Trophoblast cell (in vitro differentiated cells and primary cell): ENCODE results near the gene HS6ST3.
"Not testable (repeated sequence)": the region's sequence is repeated elsewhere in the genome, so short reads cannot be mapped to it uniquely, and the experiment has no call there.

ENCODE experiments used
- DNase-seq, 2 donors: peaks; one replicate each; pipeline ENCODE4 v3.0.0-alpha.2; 2016
- H2AFZ ChIP-seq: 2 replicates; pipeline ENCODE4 v1.6.1; 2013; ENCODE audit warnings: low read length, moderate library complexity, mild to moderate bottlenecking; ENCODE audit not compliant: insufficient read depth, poor library complexity
- H2AK5ac ChIP-seq: 2 replicates; pipeline ENCODE4 v1.6.1; 2013; ENCODE audit warnings: mild to moderate bottlenecking, low read length
- H2BK120ac ChIP-seq: 2 replicates; pipeline ENCODE4 v1.6.1; 2013; ENCODE audit warnings: low read length, mild to moderate bottlenecking, moderate library complexity; ENCODE audit not compliant: insufficient read depth, poor library complexity
- H2BK12ac ChIP-seq: 2 replicates; pipeline ENCODE4 v1.6.1; 2013; ENCODE audit warnings: mild to moderate bottlenecking, low read length, moderate library complexity
- H2BK5ac ChIP-seq: 2 replicates; pipeline ENCODE4 v1.6.1; 2013; ENCODE audit warnings: low read length, low read depth, moderate library complexity, mild to moderate bottlenecking; ENCODE audit not compliant: poor library complexity
- H3K14ac ChIP-seq: 2 replicates; pipeline ENCODE4 v1.6.1; 2013; ENCODE audit warnings: mild to moderate bottlenecking, low read length
- H3K18ac ChIP-seq: 2 replicates; pipeline ENCODE4 v1.6.1; 2013; ENCODE audit warnings: mild to moderate bottlenecking, low read length
- H3K23ac ChIP-seq: 2 replicates; pipeline ENCODE4 v1.6.1; 2013; ENCODE audit warnings: low read length
- H3K27ac ChIP-seq: 2 replicates; pipeline ENCODE4 v1.5.1; 2013; ENCODE audit warnings: low read depth, mild to moderate bottlenecking, inconsistent platforms, low read length, moderate library complexity
- H3K27me3 ChIP-seq: 2 replicates; pipeline ENCODE4 v1.6.1; 2013; ENCODE audit warnings: inconsistent platforms, mild to moderate bottlenecking, low read length, moderate library complexity; ENCODE audit not compliant: insufficient read depth
- H3K36me3 ChIP-seq, 2 experiments: 1 replicate in 1 of 2; 2 replicates in 1 of 2; pipeline ENCODE4 v1.6.1; 2013; ENCODE audit warnings: low read length in 2 of 2, mild to moderate bottlenecking in 2 of 2, moderate library complexity in 1 of 2; ENCODE audit not compliant: insufficient read depth in 2 of 2, control insufficient read depth in 1 of 2
- H3K4ac ChIP-seq: 2 replicates; pipeline ENCODE4 v1.6.1; 2013; ENCODE audit warnings: low read depth, mild to moderate bottlenecking, low read length, moderate library complexity
- H3K4me1 ChIP-seq, 2 experiments: 1 replicate in 1 of 2; 2 replicates in 1 of 2; pipeline ENCODE4 v1.6.1; 2013; ENCODE audit warnings: low read length in 2 of 2, mild to moderate bottlenecking in 2 of 2, moderate library complexity in 1 of 2; ENCODE audit not compliant: insufficient read depth in 2 of 2, control insufficient read depth in 1 of 2
- H3K4me2 ChIP-seq: 2 replicates; pipeline ENCODE4 v1.6.1; 2013; ENCODE audit warnings: inconsistent platforms, mild to moderate bottlenecking, low read length, moderate library complexity
- H3K4me3 ChIP-seq: 2 replicates; pipeline ENCODE4 v1.5.1; 2013; ENCODE audit warnings: mild to moderate bottlenecking, low read depth, low read length, inconsistent platforms
- H3K79me1 ChIP-seq: one replicate; pipeline ENCODE4 v1.6.1; 2013; ENCODE audit warnings: low read length
- H3K79me2 ChIP-seq: 2 replicates; pipeline ENCODE4 v1.6.1; 2013; ENCODE audit warnings: low read length, mild to moderate bottlenecking; ENCODE audit not compliant: control insufficient read depth, insufficient read depth, poor library complexity
- H3K9ac ChIP-seq: 2 replicates; pipeline ENCODE4 v1.6.1; 2013; ENCODE audit warnings: mild to moderate bottlenecking, low read length
- H3K9me3 ChIP-seq: 2 replicates; pipeline ENCODE4 v1.6.1; 2013; ENCODE audit warnings: low read depth, mild to moderate bottlenecking, control low read depth, inconsistent platforms, low read length; ENCODE audit not compliant: insufficient read depth
- H4K12ac ChIP-seq: 2 replicates; pipeline ENCODE4 v1.6.1; 2013; ENCODE audit warnings: low read depth, mild to moderate bottlenecking, low read length, moderate library complexity
- H4K8ac ChIP-seq: 2 replicates; pipeline ENCODE4 v1.6.1; 2013; ENCODE audit warnings: low read depth, mild to moderate bottlenecking, low read length, moderate library complexity
- H4K91ac ChIP-seq: one replicate; pipeline ENCODE4 v1.6.1; 2013; ENCODE audit warnings: low read depth, mild to moderate bottlenecking, low read length, moderate library complexity
- WGBS: extraction: QIAGEN DNeasy Blood & Tissue Kit; methylation state at CpG from one replicate; pipeline ENCODE4 v1.1.7; 2013; ENCODE audit warnings: missing lambda C conversion rate; ENCODE audit not compliant: insufficient read length, insufficient coverage; ENCODE audit errors: extremely low coverage; 5-methylcytosine and 5-hydroxymethylcytosine counted together

Gene HS6ST3

GRCh38 chr13:96778302-96778701 lies 688.4 kb downstream of the HS6ST3 start:
- not testable (repeated sequence) for H3K79me2 ChIP-seq, H3K4me1 ChIP-seq, DNase-seq, H3K9me3 ChIP-seq, H2BK120ac ChIP-seq, H3K27me3 ChIP-seq, H3K4me2 ChIP-seq, H3K27ac ChIP-seq, H3K4me3 ChIP-seq, H3K18ac ChIP-seq, H3K4ac ChIP-seq, H4K12ac ChIP-seq, H3K9ac ChIP-seq, H2BK5ac ChIP-seq, H2AK5ac ChIP-seq, H3K23ac ChIP-seq, H3K36me3 ChIP-seq, H2AFZ ChIP-seq, H2BK12ac ChIP-seq, H4K8ac ChIP-seq, H3K79me1 ChIP-seq, H3K14ac ChIP-seq, H4K91ac ChIP-seq
- WGBS, result no CpG with 5 or more reads among the region's 3 CpGs

GRCh38 chr13:96779691-96780090 lies 689.8 kb downstream of the HS6ST3 start:
- Histone ChIP-seq H3K9me3 (no peaks in the 10 kb centered on the region), H3K79me2 (no peaks in the 10 kb centered on the region), H3K27me3 (no peaks in the 10 kb centered on the region), H3K4ac (no peak overlapping the region), H2BK12ac (no peak overlapping the region), H3K36me3 (no peaks in the 10 kb centered on the region), H3K4me3 (no peak overlapping the region), H3K14ac (no peak overlapping the region), H3K18ac (no peak overlapping the region), H3K4me2 (no peak overlapping the region), H3K9ac (no peak overlapping the region), H2BK120ac (no peak overlapping the region), H2BK5ac (no peak overlapping the region), H4K91ac (no peak overlapping the region), H3K4me1 (peaks cover 0 to 2% of the 10 kb centered on the region in 2 experiments), H3K23ac (no peak overlapping the region), H2AFZ (no peak overlapping the region), H4K8ac (no peak overlapping the region), H3K27ac (no peak overlapping the region), H2AK5ac (no peak overlapping the region), H4K12ac (no peak overlapping the region), H3K79me1 (no peaks in the 10 kb centered on the region)
- DNase-seq, result no peak

- Histone ChIP-seq H2BK5ac (no peak overlapping the region), H3K14ac (no peak overlapping the region), H3K79me2 (no peaks in the 10 kb centered on the region), H3K9me3 (no peaks in the 10 kb centered on the region), H2AK5ac (no peak overlapping the region), H3K27me3 (no peaks in the 10 kb centered on the region), H3K18ac (no peak overlapping the region), H3K4me1 (peaks cover 0 to 2% of the 10 kb centered on the region in 2 experiments), H3K4ac (no peak overlapping the region), H4K12ac (no peak overlapping the region), H2BK120ac (no peak overlapping the region), H3K4me3 (no peak overlapping the region), H3K9ac (no peak overlapping the region), H4K91ac (no peak overlapping the region), H3K27ac (no peak overlapping the region), H2AFZ (no peak overlapping the region), H3K36me3 (no peaks in the 10 kb centered on the region), H3K79me1 (no peaks in the 10 kb centered on the region), H2BK12ac (no peak overlapping the region), H3K23ac (no peak overlapping the region), H4K8ac (no peak overlapping the region), H3K4me2 (no peak overlapping the region)
- WGBS, result no CpG with 5 or more reads among the region's 3 CpGs
- DNase-seq, result no peak
Measured at GRCh38 chr13:96780105-96780504, 690.2 kb downstream of the HS6ST3 start.

GRCh38 chr13:96781141-96781540 lies 691.2 kb downstream of the HS6ST3 start:
- Histone ChIP-seq H3K4ac (no peak overlapping the region), H3K79me2 (no peaks in the 10 kb centered on the region), H3K27ac (no peak overlapping the region), H3K9ac (no peak overlapping the region), H3K4me1 (peaks cover 0 to 2% of the 10 kb centered on the region in 2 experiments), H4K12ac (no peak overlapping the region), H2BK120ac (no peak overlapping the region), H3K36me3 (no peaks in the 10 kb centered on the region), H3K18ac (no peak overlapping the region), H3K23ac (no peak overlapping the region), H3K4me3 (no peak overlapping the region), H2AFZ (no peak overlapping the region), H2BK5ac (no peak overlapping the region), H3K4me2 (no peak overlapping the region), H4K8ac (no peak overlapping the region), H3K9me3 (no peaks in the 10 kb centered on the region), H2BK12ac (no peak overlapping the region), H3K79me1 (no peaks in the 10 kb centered on the region), H3K14ac (no peak overlapping the region), H4K91ac (no peak overlapping the region), H2AK5ac (no peak overlapping the region), H3K27me3 (no peaks in the 10 kb centered on the region)
- no CpG with 5 or more reads among the region's 4 CpGs for WGBS
- no peak for DNase-seq
